Stimulated activated CD8-positive, alpha-beta memory T cell treated with anti-CD3 and anti-CD28 coated beads, Interleukin-15, amount 100 ng/mL, for 1 hour (primary cell): ENCODE measurements around the gene GNLY.

ENCODE experiments used
- DNase-seq: peaks from one replicate; pipeline ENCODE4 v3.0.0-alpha.2; 2020; ENCODE audit warnings: low read depth

The GNLY gene

DNA sequence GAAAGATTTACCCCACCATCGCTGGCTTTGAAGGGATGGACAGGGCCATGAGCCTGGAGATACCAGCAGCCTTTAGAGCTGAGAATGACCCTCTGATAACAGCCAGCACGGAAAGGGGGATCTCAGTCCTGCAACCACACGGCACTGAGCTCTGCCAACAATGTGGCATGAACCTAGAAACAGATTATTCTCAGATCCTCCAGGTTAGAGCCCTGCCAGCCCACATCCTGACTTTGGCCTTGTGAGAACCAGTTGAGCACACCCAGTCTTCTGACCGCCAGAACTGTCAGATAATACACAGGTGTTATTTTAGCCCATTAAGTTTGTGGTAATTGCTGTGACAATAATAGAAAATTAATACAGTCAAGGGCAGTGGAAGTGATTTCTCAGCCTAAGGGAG is 9.4 kb upstream of the GNLY start:
- DNase-seq: no peak

DNA sequence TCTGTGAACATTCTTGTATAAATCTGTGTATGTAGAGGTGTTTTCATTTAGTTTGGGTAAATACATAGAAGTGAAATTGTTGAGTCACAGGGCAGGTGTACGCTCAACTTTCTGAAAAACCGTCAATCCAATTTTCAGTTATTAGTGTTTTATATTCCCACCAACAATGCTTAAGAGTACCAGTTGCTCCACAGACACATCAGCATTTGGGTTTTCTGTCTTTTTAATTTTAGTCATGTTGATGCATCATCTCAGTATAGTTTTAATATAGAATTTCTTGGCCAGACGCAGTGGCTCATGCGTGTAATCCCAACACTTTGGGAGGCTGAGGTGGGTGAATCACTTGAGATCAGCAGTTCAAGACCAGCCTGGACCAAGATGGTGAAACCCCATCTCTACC is 3.2 kb upstream of the GNLY start:
- DNase-seq: no peak

DNA sequence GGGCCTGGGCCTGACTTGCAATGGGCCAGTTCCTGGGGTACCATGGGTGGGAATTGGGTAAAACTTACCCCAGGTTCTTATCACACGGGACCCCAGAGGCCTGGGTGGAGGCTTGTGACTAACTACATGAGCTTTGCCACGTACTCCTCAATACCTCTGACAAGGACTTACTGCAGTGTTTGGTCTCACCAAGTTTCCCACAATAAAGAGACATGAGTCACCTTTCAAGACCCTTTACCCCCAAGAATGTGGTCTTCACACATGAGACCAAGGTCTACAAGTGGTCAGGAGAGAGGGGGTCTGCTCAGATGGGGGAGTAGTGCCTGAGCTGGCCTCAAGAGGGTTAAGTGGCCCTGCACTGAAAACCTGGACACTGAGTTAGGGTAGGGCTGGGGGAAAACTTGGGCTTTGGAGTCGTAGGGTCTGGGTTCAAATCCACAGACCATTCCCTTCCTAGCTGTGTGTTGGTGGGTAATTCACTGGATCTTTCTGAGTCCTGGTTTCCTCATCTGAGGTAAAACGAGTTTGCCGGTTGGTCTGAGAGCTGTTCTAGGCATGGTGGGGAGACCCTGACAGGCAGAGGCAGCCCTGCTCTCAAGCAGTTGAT is 2.0 kb upstream of the GNLY start:
- no peak for DNase-seq

DNA sequence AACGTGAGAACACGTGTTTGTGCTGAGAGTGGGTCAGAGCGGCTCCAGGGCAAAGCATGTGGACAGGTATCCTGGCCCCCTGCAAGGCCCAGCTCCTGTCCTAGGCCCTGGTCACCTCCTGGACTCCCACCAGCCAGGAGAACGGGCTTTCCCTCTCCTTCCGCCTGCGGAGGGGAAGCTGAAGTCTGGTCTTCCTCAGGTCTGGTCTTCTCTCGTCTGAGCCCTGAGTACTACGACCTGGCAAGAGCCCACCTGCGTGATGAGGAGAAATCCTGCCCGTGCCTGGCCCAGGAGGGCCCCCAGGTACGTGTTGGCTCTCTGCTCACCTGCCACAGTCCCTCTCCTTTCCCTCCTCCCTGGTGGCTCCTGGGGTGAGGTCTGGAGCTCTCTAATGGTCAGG is 963 bp downstream of the GNLY start:
- no peak for DNase-seq

DNA sequence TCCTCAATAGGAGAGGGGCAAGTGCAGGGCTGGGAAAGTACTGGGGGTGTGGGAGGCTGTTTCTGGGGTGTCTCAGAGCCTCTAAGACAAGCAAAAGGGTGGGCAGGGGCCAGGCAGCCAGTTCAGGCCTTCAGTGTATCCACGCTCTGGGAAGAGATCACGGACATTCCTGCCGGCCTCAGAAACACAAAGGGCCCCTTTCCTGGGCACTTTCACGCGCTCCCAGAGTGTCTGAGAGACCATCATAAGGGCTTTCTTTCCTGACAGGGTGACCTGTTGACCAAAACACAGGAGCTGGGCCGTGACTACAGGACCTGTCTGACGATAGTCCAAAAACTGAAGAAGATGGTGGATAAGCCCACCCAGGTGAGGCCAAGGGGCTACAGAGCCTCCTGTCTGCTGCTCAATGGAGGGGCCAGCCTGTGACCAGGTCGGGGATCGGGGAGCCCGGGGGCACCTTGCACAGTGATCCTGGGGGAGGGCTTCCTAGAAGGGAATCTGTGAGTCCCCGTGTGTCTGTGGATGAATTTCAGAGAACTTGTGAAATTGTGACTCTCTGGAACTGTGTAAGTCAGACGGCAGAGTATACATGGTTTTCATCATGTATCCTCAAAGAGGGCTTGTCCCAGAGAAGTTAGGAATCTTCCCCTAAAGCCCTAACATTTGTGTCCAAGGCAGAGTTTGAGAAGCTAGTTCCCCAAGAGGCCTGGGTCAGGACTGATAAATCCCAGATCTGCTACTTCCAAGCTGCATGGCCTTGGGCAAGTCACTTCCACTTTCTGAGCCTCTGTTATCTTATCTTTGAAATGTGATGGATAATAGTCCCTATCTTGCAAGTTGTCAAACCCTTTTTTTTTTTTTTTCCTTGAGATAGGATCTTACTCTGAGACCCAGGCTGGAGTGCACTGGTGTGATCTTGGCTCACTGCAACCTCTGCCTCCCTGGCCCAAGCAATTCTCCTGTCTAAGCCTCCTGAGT is 1.8 kb downstream of the GNLY start:
- no peak for DNase-seq

DNA sequence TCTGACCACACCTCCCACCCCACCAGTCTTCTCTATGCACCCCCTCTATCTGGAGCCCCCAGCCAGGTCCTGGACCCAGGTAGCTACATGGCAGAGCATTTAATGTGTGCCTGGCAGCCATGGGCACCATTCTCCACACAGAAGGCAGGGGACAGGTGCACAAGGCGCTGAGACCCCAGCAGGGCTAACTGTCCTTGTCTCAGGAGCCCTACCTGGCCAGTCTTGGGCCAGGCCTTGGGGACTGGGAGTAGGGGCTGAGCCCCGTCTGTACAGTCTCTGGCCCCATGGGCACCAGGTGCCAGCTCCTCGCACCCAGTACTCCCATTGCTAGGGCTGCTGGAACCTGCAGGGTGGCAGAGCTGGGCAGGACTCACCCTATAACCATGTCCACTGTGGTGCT is 2.9 kb downstream of the GNLY start:
- no peak for DNase-seq

DNA sequence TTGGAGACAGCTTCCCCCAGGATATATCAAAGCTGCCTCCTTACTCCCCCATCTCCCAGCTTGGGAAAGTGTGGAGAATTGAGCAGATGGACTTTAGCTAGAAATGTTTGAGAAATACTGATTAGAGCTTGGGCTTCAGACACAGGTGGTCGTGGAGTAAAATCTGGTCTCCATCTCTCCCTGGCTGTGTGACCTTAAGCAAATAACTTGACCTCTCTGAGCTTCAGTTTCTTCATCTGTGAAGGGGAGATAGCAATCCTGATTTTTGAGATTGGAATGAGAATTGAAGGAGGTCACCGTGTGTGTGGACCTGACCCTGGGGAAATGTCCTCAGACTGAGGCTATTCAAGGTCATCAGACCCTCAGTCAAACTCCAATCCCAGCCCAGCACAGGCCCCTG is 3.6 kb downstream of the GNLY start:
- no peak for DNase-seq

DNA sequence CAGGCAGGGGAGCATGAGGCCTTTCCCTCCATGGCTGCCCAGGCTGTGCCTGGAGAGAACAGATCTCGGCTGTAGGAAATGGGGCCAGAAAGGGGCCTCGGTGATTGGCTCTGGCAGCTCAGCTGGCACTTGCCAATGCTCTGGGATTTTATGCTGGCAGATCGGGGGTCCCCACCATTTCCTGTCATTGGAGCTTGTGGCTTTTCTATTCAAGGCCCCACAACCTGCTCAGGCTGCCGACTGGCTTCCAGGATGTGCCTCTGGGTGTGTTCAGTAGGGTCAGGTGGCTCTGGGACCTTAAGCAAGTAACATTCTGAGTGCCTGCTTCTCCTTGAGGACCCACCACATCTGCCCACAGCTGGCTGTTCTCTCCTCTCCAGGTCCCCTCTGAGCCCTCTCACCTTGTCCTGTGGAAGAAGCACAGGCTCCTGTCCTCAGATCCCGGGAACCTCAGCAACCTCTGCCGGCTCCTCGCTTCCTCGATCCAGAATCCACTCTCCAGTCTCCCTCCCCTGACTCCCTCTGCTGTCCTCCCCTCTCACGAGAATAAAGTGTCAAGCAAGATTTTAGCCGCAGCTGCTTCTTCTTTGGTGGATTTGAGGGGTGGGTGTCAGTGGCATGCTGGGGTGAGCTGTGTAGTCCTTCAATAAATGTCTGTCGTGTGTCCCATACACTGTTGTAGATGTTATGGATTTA is 4.2 kb downstream of the GNLY start:
- DNase-seq: no peak

DNA sequence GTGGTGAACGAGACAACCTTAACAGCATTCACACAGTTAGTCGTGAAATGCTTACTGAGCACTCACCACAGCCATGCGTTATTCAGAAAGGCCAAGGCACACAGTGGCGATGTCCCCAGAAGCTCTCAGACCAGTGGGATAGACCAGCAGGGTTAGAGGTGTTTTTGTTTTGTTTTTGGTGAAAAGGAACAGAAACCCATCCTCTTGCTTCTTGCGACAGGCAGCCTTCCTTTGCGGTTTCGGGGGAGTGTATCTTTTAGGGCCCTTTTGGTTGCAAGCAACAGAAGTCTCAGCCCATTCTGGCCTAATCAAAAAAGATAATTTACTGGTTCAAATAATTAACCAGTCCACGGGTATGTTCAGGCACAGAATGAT is 4.7 kb downstream of the GNLY start:
- DNase-seq: no peak

DNA sequence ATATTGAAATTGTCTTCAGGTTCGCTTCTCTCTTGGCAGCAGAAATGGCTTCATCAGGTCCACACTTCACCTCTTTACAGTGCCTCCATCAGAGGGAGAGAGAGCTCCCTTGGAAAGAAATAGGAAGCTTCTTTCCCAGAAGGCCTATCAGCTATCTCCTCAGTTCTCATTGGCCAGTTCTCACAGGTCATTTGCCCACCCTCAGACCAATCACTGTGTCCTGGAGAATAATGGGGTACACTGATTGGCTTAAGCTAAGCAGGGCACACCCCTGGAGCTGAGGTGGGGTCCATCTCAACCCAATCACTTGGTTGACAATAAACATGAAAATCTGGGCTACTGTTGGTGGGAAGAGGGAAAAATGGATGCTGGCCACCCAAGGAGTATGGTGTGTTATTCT is 5.2 kb downstream of the GNLY start:
- no peak for DNase-seq

DNA sequence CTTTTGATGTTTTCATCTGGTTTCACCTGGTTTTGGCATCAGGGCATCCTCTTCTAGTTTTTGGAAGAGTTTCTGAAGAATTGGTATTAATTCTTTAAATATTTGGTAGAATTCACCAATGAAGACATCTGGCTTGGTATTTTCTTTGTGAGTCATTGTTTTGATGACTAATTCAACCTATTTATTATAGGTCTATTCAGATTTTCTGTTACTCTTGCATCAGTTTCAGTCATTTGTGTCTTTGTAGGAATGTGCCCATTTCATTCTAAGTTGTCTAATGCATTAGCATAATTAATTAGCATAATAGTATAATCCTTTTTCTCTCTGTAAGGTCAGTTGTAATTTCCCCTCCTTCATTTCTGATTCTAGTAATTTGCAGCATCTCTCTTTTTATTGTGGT is 8.0 kb downstream of the GNLY start:
- DNase-seq: no peak

DNA sequence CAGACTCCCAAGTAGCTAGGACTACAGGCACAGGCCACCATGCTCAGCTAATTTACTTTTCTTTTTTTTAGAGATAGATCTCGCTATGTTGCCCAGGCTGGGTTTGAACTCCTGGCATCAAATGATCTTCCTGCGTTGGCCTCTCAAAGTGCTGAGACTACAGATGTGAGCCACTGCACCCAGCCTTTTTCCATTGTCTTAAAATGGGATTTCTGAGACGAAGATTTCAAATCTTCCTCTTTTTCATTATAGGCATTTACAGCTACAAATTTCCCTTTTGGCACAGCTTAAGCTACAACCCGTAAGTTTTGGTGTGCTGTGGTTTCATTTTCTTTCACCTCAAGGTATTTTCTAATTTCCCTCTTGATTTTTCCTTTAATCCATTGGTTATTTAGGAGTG is 8.6 kb downstream of the GNLY start:
- DNase-seq: no peak

DNA sequence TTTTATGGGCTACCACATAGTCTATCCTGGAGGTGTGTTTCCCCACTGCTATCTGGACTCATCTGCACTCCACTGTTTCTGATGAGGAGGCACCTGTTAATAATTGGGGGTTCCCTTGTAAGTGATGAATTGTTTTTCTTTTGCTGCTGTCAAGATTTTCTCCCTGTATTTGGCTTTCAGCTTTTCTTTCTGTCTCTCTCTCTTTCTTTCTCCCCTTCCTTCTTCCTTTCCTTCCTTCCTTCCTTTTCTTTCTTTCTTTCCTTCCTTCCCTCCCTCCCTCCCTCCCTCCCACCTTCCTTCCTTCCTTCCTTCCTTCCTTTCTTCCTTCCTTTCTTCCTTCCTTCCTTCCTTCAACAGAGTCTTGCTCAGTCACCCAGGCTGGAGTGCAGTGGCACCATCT is 9.2 kb downstream of the GNLY start:
- DNase-seq: no peak

DNA sequence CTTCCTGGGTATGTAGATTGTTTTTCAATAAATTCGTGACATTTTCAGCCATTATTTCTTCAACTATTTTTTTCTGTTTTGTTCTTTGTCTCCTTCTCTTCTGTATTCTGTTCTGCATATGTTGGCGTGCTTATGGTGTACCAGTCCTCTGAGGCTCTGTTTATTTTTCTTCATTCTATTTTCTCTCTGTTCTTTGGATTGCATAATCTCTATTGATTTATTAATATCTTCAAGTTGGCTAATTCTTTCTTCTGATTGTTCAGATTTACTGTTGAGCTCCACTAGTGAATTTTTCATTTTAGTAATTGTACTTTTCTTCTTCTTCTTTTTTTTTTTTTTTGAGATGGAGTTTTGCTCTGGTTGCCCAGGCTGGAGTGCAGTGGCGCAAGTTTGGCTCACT is 9.9 kb downstream of the GNLY start:
- DNase-seq: no peak

DNA sequence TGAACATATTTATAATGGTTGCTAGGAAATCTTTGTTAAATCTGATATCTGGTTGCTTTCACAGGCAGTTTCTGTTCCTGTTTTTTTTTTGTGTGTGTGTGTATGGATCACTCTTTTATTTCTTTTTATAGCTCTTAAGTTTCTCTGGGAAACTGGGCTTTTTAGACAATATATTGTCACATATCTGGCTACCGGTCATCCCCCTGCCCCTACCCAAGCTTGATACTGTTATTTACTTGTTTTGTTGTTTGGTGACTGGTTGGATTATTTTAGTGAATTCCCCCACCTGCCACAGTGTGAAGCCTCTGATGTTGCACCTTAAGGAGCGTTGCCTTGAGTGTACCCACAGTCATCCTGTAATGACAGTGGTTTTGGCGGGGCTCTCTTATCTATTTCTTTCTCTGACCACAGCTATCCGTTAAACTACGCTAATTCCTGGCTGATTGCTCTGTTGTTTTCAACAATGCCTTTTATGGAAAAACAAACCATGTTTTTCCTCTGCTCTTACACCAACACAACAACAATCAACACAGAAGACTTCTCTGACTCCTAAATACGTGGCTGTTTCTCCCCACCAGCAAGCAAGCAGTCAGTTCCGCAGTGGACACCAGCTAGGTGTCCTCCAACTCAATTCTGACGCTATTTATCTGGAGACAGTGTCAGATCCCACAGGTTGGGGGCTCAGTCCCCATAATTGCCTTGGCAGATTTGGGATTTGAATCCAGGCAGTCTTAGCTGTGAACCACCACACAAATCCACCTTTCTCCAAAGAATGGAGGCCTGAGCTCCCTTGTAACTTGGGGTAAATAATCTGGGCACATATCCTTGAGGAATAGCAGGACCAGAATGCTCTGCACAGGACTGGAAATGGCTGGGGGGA is 10.9 kb downstream of the GNLY start:
- DNase-seq: no peak

DNA sequence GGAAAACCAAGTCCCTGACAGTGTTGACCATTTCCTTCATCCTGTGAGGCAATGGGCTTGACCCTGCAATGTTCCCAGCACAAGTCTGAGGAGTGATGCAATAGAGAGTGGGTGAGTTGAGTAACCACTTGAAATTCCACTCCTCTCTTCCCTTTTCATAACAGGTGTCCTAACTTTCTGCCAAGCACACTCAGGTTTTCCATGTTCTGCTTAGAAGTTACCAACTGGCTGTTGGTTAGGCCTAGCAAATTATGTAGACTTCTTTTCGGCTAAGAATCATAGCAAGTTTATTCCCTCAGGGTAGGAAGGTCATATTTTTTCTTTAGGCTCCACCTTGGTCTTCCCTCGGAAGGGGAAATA is 11.5 kb downstream of the GNLY start:
- no peak for DNase-seq

DNA sequence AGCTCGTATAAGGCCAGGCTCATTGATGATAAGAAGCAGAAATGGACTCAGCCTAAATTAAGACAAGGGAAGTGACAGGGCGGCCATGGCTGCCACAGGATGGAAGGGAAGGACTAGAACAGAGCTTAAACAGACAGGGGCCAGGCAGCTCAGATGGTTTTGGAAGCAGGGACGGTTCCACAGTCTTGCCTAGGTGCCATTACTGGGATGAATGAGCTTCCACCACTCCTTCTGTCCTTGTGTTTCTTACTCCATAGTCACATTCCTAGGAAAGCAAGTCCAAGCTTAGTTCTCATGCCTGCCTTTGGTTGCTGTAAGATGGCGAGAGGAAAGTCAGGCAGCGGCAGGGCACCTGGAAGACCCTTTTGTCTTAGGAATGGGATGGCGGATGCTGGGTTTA is 11.9 kb downstream of the GNLY start:
- DNase-seq: no peak

DNA sequence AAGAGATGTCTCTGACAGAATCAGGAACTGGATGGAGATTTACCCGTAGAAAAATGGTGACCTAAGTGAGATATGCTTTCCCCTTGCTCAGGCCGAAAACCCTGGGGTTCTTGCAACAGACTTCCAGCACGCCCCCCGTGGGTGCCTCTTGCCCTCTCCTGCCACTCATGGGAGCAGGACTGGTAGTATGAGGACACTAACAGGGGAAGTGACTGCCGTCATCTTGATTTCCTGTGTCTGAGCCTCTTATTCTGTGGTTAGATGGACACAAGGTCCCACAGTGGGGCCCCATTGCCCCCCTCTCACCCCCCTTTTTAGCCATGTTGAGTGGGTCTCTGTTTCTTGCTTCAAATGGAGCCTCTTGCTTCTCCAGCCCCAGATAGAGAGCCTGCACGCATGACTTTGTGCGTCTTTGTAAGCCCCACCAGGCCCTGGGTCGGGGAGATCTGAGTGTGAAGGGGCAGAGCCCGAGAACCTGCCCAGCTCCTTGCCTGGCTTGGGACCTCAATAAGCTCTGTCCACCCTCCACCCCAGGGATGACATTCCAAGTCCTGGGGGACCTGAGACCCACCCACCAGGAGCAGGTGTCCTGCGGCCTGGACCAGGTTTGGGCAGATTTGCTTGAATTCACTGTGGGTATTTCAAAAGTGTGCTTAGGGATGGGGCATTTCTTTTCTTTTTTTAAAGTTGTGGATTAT is 12.6 kb downstream of the GNLY start:
- no peak for DNase-seq

DNA sequence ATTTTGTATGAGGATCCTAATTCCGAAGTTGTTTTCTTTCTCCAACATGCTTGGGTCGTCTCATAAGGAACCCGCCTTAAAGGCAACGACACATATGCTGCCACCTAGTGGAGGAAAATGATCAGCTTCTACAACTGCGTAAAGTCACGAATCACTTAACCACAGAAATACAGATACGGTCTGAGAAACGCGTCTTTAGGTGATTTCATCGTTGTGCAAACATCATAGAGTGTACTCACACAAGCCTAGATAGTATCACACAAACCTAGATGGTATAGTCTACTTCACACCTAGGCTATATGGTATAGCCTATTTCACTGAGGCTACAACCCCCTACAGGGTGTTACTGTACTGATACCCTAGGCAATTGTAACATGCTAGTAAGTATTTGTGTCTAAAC is 13.1 kb downstream of the GNLY start:
- DNase-seq: peak; percentile 54

DNA sequence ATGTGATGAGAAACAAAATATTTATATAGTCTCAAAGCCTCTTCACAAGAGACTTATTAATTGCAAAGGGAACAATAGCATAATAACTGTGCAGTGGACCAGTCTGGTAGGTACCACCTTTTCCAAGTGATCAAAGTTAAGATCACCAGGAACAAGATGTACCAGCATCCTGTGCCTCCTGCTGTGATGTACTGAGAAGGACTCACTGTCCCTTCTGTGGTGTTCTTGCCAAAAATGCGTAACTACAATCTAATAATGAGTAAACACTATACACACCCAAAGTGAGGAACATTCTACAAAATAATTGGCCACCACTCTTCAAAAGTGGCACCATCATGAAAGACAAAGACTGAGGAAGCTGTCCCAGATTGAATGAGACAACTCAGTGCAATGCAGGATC is 14.5 kb downstream of the GNLY start:
- no peak for DNase-seq

DNA sequence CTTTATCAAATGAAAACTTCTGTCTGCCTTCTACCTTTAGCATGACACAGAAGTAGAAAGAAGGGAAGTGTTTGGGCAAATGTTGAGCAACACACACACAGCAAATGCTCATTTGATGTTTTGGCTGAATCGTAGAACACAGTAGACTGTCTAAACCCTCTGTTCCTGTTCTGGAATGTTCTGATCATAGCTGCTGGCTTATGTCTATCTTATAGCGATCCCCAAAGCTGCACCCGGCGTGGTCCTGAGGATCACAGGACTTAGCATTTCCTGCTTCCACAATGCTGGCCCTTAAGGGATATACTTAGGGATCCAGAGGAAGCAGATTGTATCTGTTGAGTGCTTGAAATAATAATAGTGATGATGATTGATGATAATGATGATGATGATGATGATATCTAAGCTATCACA is 15.2 kb downstream of the GNLY start:
- no peak for DNase-seq
